Astrocyte (in vitro differentiated cells and primary cell): Measurements from ENCODE around the gene TUFM. TPM values are rescaled to one million over a fixed set of nuclear protein-coding genes. Genes with fewer than 3 reads are reported as not detected.

Experiments
- DNase-seq: peaks from one replicate; pipeline ENCODE4 v3.0.0-alpha.2; 2010; ENCODE audit warnings: low read depth
- FAIRE-seq: peaks from 2 replicates; lab custom pipeline; 2011; peaks lifted over from hg19 to GRCh38; lab: Jason Lieb, UNC
- H2AFZ ChIP-seq: 2 replicates; pipeline ENCODE4 v1.6.0; 2012; ENCODE audit warnings: low read depth, low read length, inconsistent platforms
- H3K27ac ChIP-seq: 2 replicates; pipeline ENCODE4 v1.5.1; 2011; ENCODE audit warnings: low read depth, low read length, inconsistent platforms
- H3K27me3 ChIP-seq: 2 replicates; pipeline ENCODE4 v1.6.0; 2011; ENCODE audit warnings: low read length, inconsistent platforms; ENCODE audit not compliant: insufficient read depth
- H3K36me3 ChIP-seq: 2 replicates; pipeline ENCODE4 v1.5.1; 2011; ENCODE audit warnings: low read length, inconsistent platforms; ENCODE audit not compliant: insufficient read depth
- H3K4me1 ChIP-seq: 2 replicates; pipeline ENCODE4 v1.5.1; 2011; ENCODE audit warnings: low read length, inconsistent platforms; ENCODE audit not compliant: insufficient read depth
- H3K4me2 ChIP-seq: 2 replicates; pipeline ENCODE4 v1.6.0; 2012; ENCODE audit warnings: low read length, inconsistent platforms
- H3K4me3 ChIP-seq: 2 replicates; pipeline ENCODE4 v1.5.1; 2011; ENCODE audit warnings: low read depth, mild to moderate bottlenecking, low read length, inconsistent platforms; ENCODE audit not compliant: insufficient read depth
- H3K79me2 ChIP-seq: 2 replicates; pipeline ENCODE4 v1.6.0; 2012; ENCODE audit warnings: mild to moderate bottlenecking, low read length, inconsistent platforms; ENCODE audit not compliant: insufficient read depth
- H3K9ac ChIP-seq: 2 replicates; pipeline ENCODE4 v1.6.0; 2012; ENCODE audit warnings: mild to moderate bottlenecking, low read length, inconsistent platforms
- H3K9me3 ChIP-seq: 2 replicates; pipeline ENCODE4 v1.5.1; 2012; ENCODE audit warnings: low read depth, mild to moderate bottlenecking, low read length, inconsistent platforms; ENCODE audit not compliant: insufficient read depth
- H4K20me1 ChIP-seq: 2 replicates; pipeline ENCODE4 v1.6.0; 2012; ENCODE audit warnings: low read length, inconsistent platforms; ENCODE audit not compliant: insufficient read depth
- H3K27ac Mint-ChIP-seq: one replicate; pipeline ENCODE4 v1.8.0; 2021; ENCODE audit warnings: mild to moderate bottlenecking, mixed read lengths; ENCODE audit not compliant: unreplicated experiment
- H3K27me3 Mint-ChIP-seq: one replicate; pipeline ENCODE4 v1.8.0; 2021; ENCODE audit warnings: low read depth, mixed read lengths; ENCODE audit not compliant: unreplicated experiment
- H3K36me3 Mint-ChIP-seq: one replicate; pipeline ENCODE4 v1.8.0; 2021; ENCODE audit warnings: low read depth, mixed read lengths; ENCODE audit not compliant: unreplicated experiment
- H3K4me1 Mint-ChIP-seq: one replicate; pipeline ENCODE4 v1.8.0; 2021; ENCODE audit warnings: low read depth, mixed read lengths; ENCODE audit not compliant: unreplicated experiment
- H3K4me3 Mint-ChIP-seq: one replicate; pipeline ENCODE4 v1.8.0; 2021; ENCODE audit warnings: mild to moderate bottlenecking, moderate library complexity, mixed read lengths; ENCODE audit not compliant: unreplicated experiment
- H3K9me3 Mint-ChIP-seq: one replicate; pipeline ENCODE4 v1.8.0; 2021; ENCODE audit warnings: mild to moderate bottlenecking, mixed read lengths; ENCODE audit not compliant: unreplicated experiment
- CTCF ChIP-seq: IDR thresholded peaks from 2 replicates; pipeline ENCODE4 v1.5.1; 2011; ENCODE audit warnings: low read depth, mild to moderate bottlenecking, inconsistent platforms, low read length, moderate library complexity; ENCODE audit not compliant: insufficient read depth
- EZH2 ChIP-seq: IDR thresholded peaks from 2 replicates; pipeline ENCODE4 v1.6.1; 2012; ENCODE audit warnings: mild to moderate bottlenecking, low read length, inconsistent platforms; ENCODE audit not compliant: insufficient read depth
- total RNA-seq: library from RNA; stranded (reverse); gene quantifications from 2 replicates; pipeline ENCODE4 v1.2.1, GENCODE V29; 2021

The TUFM gene
- total RNA-seq, 1 donor from 2014 or later, result 147 TPM

GRCh38 chr16:28875134-28876018 is 29.2 kb upstream of the TUFM start:
- Mint-ChIP-seq H3K27me3 (no peaks in the 10 kb centered on the region), H3K9me3 (no peaks in the 10 kb centered on the region), H3K4me1 (peaks cover 2% of the 10 kb centered on the region), H3K27ac (no peak overlapping the region), H3K4me3 (no peak overlapping the region), H3K36me3 (peaks cover 5% of the 10 kb centered on the region)
- no peak for TF ChIP-seq EZH2
- no peak for TF ChIP-seq CTCF
- no peak for DNase-seq
- Histone ChIP-seq H3K36me3 (no peaks in the 10 kb centered on the region), H3K27me3 (no peaks in the 10 kb centered on the region), H3K4me2 (no peak overlapping the region), H2AFZ (no peak overlapping the region), H3K27ac (no peak overlapping the region), H3K4me1 (peaks cover 11% of the 10 kb centered on the region), H3K9me3 (no peaks in the 10 kb centered on the region), H3K4me3 (no peak overlapping the region), H4K20me1 (peaks cover 11% of the 10 kb centered on the region), H3K9ac (no peak overlapping the region), H3K79me2 (no peaks in the 10 kb centered on the region)
- no peak for FAIRE-seq

GRCh38 chr16:28874406-28874805 is 28.3 kb upstream of the TUFM start:
- Histone ChIP-seq H3K4me2 (no peak overlapping the region), H3K4me1 (peaks cover 4% of the 10 kb centered on the region), H2AFZ (no peak overlapping the region), H3K79me2 (no peaks in the 10 kb centered on the region), H3K27ac (no peak overlapping the region), H3K4me3 (no peak overlapping the region), H3K9me3 (no peaks in the 10 kb centered on the region), H3K27me3 (no peaks in the 10 kb centered on the region), H4K20me1 (peaks cover 20% of the 10 kb centered on the region), H3K36me3 (peaks cover 6% of the 10 kb centered on the region), H3K9ac (no peak overlapping the region)
- FAIRE-seq, result no peak
- H3K27me3 Mint-ChIP-seq, result no peaks in the 10 kb centered on the region
- H3K4me3 Mint-ChIP-seq, result no peak overlapping the region
- DNase-seq, result no peak
- H3K36me3 Mint-ChIP-seq, result peaks cover 11% of the 10 kb centered on the region
- H3K9me3 Mint-ChIP-seq, result no peaks in the 10 kb centered on the region
- H3K4me1 Mint-ChIP-seq, result peaks cover 2% of the 10 kb centered on the region
- TF ChIP-seq CTCF, result no peak
- TF ChIP-seq EZH2, result no peak
- no peak overlapping the region for H3K27ac Mint-ChIP-seq
